HG03439 (cell line): ENCODE results near the gene POTEI.
"Not testable (repeated sequence)": the region's sequence is repeated elsewhere in the genome, so short reads cannot be mapped to it uniquely, and the experiment has no call there.

Experiments
- ATAC-seq: cut with Tn5 transposase; IDR thresholded peaks from one replicate; pipeline ENCODE4 v1.9.1; 2021; ENCODE audit warnings: mild to moderate bottlenecking, moderate library complexity; ENCODE audit not compliant: unreplicated experiment

Gene POTEI

GRCh38 chr2:130491073-130491472, 18.1 kb downstream of the POTEI start:
- not testable (repeated sequence) for ATAC-seq

GRCh38 chr2:130455413-130455812, 53.7 kb downstream of the POTEI start:
- not testable (repeated sequence) for ATAC-seq

GRCh38 chr2:130454712-130455083, 54.4 kb downstream of the POTEI start:
- not testable (repeated sequence) for ATAC-seq

GRCh38 chr2:130453955-130454711, 55.0 kb downstream of the POTEI start:
- ATAC-seq = not testable (repeated sequence)

GRCh38 chr2:130452897-130453296, 56.2 kb downstream of the POTEI start:
- ATAC-seq = not testable (repeated sequence)

GRCh38 chr2:130451823-130452222, 57.3 kb downstream of the POTEI start:
- ATAC-seq = not testable (repeated sequence)

GRCh38 chr2:130451278-130451677, 57.9 kb downstream of the POTEI start:
- ATAC-seq = not testable (repeated sequence)

GRCh38 chr2:130450366-130450765, 58.8 kb downstream of the POTEI start:
- ATAC-seq = not testable (repeated sequence)

- peak; percentile 56 for ATAC-seq
These were observed 81.5 kb downstream of the POTEI start for GRCh38 chr2:130427631-130428030.

- not testable (repeated sequence) for ATAC-seq
These were observed 90.3 kb downstream of the POTEI start for GRCh38 chr2:130418845-130419244.

- ATAC-seq = not testable (repeated sequence)
These were observed 92.4 kb downstream of the POTEI start for GRCh38 chr2:130416693-130417092.
